Fibroblast of peridontal ligament (primary cell): ENCODE data around the gene GOLM1.
A peak's percentile ranks its signal among the peaks of the same experiment; 100 is the strongest.
"Not testable (repeated sequence)": the region's sequence is repeated elsewhere in the genome, so short reads cannot be mapped to it uniquely, and the experiment has no call there.

ENCODE experiments used
- DNase-seq: peaks from one replicate; pipeline ENCODE4 v3.0.0-alpha.2; 2010; ENCODE audit errors: extremely low read depth

Gene GOLM1

DNA sequence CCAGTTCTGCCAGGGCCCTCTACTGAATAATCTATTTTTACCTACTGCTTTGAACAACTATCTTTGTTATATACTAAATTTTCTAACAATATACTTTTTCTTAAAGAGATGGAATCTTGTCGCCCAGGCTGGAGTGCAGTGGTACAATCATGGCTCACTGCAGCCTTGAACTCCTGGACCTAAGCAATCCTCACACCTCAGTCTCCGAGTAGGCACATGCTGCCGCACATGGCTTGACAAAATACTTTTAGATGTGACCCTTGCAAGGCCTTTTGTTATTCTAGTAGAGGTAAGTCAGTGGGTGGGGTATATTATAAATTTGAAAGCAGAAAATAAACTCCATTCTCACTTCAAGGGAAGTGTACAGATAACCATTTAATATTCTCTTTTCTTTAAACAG lies 7.9 kb downstream of the GOLM1 start:
- DNase-seq = no peak

DNA sequence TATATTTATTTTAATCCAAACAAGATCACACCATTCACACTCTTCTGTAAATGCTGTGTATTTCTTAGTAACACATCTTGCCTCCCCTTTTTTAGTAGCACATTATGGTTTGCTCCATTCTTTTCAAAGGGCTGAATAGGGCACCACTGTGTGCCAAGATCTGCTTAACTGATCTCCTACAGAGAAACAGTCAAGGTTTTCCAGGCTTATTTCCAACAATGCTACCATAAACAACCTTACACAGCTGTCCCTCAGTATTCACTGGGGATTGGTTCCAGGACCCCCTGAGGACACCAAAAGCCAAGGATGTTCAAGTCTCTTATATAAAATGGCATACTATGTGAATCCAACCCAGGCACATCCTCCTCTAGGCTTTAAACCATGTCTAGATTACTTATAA lies 16.5 kb downstream of the GOLM1 start:
- no peak for DNase-seq

DNA sequence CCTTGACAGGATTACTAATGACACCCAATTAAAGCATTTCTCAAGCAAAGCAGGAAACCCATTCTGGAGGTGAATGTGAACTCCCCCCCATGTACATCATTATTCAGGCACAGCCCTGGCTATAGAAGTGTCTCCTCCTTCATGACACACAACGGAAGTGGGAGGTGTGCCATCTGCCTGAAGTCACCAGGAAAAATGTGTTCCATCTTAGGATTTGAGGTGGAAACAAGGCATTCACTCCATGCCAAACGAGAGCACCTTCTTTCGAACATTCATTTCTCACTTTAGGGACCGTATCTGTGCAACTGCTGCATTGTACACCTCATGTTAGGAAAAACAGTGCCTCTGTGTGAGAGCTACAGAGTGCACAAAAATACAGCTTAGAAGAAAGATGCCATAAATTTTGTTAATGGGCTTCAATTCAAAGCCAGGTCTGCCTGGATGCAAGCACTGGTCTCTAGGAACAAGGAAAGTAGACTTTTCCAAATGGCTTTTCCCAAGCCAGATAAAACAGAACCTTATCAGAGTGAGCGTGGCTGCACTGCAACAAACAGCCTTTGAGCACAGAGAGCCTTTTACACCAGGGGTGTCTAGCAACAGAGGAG lies 19.4 kb downstream of the GOLM1 start:
- no peak for DNase-seq

DNA sequence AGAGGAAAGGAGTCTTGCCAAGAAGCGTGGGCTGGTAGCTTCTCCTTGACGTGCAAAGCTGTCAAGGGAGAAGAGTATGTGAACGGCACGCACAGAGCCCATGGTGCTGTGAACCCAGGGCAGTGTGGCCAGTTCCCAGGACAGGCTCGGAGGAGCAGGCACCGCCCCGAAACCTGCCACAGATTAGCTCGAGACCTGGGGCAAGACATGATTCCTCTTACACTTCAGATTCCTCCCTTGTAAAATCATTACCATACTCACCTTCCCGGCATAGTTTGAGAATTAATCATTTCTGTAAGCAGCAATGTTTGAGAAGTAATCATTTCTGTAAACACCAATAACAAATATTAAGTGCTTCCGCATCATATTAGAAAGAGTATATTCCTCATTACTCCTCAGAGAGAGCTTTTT lies 19.9 kb downstream of the GOLM1 start:
- DNase-seq = no peak

DNA sequence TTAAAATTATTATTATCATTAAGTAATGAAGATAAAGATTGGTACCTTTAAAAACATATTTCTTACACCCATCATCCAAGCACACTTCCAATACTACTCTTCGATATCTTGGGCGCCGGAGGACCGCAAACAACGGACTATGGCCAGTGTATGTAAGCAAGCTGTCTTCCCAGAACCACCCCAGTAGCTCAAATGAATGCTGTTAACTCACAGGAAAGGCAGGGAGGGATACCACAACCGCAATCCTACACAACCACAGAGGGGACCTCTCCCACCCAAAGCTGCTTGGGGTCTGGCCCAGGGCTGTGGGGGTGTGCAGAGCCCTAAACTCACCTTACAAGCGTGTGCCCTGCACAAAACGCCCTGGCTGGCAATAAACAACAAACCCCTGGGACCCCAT lies 20.6 kb downstream of the GOLM1 start:
- no peak for DNase-seq

DNA sequence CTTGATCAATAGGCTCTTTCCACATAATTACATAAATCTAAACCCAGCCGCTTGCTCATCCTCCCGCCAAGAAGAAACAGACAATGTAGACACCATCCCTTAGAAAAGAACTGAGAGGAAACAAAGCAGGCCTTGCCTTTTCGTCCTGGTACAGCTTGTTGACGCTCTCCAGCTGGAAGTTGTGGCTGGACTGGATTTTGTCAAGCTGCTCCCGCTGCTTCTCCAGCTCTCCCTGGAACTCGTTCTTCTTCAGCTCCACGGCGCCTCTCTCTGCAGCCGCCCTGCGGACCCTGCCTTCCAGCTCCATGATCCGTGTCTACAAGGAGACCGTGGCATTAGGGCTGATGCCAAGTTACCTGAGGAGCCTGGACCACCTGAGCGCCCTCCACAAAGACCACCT lies 22.1 kb downstream of the GOLM1 start:
- DNase-seq = no peak

DNA sequence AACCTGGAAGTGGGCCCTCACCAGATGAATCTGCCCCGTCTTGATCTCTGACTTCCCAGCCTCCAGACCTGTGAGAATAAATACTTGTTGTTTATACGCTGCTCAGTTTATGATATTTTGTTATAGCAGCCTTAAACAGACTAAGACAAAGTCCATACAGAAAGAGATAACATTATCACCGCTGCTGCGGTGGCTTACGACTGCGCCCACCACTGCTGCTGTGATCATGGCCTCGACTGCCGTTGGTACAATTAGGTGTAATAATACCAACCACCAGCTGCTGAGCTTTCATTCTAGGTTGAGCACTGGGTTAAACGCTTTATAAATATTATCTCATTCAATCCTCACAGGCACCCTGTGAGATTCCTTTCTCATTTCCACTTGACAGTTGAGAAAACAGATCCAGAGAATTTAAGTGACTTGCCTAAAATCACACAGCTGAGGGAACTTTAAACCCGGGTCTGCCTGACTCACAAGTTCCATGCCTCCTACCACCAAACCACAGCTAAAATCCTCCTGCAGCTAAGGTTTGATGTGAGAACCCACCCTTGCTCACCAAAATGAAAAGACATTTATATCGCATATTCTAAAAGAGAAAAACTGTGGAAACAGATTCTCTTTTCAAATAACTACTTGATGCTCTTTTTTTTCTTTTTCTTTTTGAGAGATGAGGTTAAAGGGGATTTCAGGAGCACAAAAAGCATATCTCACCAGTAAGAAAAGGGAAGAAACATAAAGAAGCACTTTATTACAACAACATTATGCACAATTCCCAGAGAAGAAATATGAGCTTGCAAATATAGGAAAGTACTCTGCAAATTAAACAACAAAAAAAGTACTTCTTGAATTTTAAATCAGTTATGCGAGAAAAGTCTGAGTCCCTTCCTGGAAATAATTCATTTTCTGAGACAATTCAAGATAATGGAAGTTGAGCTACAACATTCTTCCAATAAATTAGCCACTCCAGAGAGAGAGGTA lies 23.9 kb downstream of the GOLM1 start:
- no peak for DNase-seq

DNA sequence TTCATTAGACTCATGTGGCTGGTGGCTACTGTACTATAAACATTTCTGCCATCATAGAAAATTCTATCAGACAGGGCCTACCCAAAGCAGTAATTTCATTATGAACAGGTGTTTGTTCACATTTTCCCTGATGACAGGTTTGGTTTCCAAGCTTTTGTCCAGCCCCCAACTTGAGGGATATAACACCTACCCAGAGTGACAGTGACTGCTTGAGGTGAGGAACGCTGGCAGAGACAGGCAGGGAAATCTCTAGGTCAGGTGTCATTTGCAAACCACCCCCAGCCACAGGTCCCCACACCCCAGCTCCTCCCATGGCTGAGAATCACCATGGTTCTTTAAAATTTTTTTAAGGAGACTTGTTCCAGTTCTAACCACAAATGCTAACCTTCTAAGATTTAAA lies 25.5 kb downstream of the GOLM1 start:
- DNase-seq = no peak

DNA sequence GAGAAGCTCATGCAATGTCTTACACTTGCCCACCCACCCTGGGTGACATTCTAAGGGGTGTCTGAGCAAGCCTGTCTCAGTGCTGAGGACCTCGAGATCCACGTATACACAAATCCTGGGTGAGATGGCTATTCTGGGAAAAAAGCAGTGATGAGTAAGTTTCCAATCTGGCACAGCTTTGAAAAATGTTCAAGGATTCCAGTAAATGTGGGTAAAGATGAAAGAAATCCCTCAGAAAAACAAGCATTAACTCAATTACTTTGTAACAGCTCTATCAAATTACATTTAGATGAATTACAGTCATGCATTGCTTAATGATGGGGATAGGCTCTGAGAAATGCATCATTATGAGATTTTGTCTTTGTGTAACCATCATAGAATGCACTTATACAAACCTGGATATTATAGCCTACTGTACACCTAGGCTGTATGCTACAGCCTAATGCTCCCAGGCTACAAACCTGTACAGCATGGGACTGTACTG lies 26.9 kb downstream of the GOLM1 start:
- peak; percentile 77 for DNase-seq

DNA sequence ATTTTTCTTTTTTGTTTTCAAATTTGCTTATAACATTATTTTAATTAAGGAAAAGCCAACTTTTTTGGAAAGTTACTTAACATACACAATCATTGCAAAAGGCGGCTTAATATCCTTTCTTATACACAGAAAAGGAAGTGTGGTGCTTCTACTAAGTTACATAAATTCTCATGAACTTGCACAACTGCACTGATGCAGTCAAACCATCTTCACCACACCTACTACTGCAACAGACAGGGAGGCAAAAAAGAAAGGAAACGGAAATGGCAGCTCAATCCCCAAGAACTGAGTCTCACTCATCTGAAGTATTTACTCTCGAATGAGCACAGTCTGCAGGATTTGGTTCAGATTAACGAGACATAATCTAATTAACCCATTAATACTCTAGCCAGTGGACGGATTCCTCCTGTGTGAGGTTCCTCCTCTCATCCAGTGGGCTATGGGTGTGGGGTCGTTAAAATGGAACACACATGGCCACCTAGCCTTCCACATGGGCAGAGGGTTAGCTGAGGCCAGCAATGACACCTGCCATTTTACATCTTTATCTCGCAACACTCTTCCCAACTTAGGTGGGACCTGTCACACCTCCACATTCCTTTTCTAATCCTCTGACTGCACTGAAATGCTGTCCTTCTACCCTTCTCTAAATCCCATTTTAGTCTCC lies 30.0 kb downstream of the GOLM1 start:
- no peak for DNase-seq

DNA sequence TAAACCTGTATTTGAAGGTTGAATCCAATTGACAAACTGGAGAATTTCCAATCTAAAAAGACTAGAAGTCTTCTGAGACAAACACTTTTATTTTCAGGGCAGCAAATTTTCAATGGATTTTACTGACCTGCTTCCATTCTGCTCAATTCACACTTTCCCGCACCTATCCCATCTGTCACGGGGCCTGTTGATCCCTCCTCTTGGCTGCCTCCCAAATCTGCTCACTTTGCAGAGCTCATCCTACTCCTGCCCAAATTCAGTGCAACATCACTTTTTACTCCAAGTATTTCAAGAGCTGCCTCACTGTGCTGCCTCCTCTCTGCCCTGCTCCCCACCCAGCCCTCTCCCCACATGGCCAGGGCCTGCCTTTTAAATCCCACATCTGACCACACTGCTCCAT lies 35.1 kb downstream of the GOLM1 start:
- no peak for DNase-seq

DNA sequence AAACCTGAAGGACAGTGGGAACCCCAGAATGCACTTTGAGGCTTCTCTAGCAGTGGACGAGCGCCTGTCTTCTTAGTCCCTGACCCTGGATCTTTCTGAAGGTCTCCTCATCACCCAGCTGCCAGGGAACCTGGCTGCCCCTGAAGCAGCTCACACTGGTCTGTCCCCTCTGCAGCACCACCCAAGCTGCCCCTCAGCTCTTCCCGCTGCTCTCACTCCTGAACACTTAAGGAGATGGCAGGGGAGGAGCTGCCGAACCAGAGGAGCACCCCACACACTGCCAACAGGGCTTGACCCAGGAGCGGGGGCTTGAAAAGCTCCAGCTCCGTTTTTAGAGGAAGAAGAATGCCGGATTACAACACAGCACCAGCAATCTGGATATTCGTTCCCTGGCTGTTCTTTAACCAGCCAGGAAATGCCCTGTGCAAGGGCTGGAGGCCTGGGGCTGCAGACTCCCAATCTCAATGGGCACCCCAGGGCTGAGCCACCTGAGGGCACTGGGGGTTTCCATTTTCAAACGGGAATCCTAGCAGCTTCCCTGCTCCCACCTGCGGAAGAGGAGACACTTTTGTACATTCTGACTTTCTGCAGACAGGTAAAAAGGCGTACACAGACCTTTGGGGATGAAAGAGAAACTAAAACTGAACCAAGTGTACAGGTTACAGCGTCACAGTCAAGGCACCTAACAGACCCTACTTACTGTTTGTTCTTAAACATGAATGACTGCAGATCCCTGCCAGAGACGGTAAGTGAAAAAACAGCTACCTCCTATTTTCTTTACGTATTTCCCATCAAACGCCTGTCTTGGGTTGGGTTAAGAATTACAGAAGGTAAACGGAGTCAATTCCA lies 36.3 kb downstream of the GOLM1 start:
- DNase-seq = no peak

DNA sequence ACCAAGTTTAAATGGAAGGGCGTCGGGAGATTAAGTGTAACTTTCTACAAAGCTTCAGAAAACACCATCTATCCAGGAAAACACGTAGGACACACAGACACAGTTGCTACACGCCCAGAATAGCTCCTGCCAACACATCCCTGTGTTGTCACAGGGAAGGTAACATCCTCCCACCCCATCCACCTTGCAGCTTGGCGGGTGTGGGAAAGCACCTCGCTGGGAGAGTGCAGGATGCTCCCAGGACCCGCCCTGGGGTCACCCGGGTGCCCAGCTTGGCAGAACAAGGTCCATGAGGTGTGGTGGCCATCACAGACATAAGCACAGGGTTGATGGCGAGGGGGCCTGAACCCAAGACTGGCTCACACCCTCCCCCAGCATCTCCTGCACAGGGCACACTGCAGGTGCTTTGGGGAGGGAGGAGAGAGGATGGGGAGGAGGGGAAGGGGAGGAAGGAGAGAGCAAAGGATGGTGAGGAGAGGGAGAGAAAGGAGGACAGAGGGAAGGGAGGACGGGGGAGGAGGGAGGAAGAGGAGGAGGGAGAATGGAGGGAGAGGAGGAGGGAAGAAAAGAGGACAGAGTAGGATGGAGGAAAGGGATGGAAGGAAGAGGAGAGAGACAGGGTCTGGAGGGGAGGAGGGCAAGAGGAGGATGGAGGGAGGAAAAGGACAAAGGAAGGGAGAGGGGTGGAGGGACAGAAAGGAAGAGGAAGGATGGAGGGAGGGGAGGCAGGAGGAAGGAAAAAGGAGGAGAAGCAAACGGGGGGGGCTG lies 37.2 kb downstream of the GOLM1 start:
- no peak for DNase-seq

DNA sequence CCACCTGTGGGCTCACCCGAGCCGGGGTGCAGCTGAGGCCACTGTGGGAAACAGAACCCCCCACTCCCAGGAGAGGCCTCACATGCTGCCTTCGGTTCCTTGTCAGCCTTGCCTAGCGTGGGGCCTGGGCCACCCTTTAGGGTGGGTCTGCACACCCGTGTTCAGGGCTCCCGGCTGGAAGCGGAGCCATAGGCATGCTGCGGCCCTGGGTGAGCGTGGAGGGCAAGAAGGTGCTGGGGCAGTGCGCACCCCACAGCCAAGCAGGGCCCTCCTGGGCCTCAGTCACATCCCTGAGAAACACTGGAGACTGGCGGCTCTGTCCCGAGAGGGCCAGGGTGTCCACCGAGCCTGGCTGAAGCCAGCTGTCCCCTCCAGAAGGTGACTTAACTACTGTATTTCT lies 41.9 kb downstream of the GOLM1 start:
- DNase-seq = no peak

DNA sequence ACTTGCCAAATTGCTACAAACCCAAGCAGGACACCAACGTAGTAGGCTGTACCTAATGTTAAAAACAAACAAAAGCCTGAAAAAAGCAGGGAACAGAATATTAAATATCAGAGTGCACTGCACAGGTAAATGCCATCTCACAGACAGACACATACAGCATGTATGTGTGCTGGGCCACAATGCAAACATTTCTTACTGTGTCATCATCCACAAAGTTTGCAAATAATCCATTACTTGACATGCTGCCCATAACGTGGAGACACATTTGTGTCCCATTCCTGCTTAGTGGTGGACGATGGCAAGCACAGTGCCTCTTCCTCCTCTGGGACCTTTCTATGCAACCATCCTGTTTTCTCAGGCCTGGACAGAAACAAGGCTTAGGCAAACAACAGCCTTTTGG lies 44.7 kb downstream of the GOLM1 start:
- no peak for DNase-seq

DNA sequence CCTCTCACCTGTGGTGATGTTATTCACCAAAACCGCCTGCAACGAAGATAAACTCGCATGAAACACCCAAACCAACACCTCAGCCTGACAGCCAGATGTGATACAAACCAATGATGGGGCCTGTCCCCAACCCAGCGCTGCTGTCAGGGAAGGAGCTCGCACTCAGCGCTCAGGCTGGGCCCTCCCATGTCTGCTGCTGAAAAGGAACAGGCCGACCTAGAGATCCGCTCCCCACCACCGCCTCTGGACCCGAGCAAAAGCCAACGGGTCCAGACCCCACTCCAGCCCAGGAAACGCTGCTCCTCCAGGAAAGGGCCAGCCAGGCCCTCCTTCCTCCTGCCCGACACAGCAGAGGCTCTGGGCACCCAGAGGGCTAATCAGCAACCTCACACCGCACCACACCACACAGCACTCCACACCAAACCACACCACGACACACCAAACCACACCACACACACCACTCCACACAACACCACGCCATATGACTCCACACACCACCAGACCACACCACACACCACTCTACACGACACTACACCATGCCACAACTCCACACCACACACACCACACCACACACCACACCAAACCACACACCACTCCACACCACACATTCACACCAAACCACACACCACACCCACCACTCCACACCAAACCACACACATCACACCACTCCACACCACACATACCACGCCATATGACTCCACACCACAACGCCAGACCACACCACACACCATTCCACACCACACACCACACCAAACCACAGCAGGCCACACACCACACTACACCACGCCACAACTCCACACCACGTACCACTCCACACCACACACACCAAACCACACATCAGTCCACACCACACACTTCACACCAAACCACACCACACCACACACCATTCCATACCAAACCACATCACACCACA lies 46.5 kb downstream of the GOLM1 start:
- DNase-seq = no peak

DNA sequence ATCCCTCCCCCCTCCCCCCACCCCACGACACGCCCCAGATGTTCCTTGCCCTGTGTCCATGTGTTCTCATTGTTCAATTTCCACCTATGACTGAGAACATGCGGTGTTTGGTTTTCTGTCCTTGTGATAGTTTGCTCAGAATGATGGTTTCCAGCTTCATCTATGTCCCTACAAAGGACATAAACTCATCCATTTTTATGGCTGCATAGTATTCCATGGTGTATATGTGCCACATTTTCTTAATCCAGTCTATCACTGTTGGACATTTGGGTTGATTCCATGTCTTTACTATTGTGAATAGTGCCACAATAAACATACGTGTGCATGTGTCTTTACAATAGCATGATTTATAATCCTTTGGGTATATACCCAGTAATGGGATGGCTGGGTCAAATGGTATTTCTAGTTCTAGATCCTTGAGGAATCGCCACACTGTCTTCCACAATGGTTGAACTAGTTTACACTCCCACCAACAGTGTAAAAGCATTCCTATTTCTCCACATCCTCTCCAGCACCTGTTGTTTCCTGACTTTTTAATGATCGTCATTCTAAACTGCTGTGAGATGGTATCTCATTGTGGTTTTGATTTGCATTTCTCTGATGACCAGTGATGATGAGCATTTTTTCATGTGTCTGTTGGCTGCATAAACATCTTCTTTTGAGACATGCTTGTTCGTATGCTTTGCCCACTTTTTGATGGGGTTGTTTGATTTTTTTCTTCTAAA lies 51.2 kb downstream of the GOLM1 start:
- DNase-seq = not testable (repeated sequence)

DNA sequence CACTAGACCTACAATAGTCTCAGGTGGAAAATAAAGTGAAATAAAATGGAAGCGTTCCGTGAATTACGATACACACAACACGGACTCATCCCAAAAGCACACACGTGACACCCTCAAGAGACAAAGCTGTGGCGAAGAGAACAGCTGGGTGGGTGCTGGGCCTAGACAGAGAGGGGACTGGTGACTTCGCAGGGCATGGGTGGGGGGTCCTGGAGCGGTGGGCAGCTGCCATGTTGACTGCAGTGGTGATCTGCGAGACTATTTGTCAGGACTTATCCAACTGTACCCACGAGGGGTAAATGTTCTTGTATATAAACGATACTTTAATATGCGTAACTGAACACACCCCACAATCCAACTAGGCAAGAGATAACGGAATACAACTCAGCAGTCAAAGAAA lies 52.0 kb downstream of the GOLM1 start:
- DNase-seq = no peak

DNA sequence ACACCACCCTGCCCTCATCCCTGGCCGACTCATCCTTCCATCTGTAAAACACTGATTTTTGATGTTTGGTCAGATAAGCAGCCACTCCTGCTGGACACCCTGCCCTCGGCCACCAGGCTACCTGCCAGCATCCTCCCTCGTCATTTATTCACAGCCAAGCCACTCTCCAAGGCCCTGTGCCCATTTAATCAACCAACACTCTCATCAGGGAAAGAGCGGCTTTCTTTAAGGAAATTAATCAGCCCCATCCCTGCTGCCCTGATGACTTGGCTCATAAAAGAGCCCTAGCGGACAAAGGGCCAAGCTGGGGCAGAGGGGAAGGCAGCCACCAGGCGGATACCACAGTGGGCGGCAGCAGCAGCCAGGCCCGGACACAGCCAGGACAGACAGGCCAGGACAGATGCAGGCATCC lies 52.4 kb downstream of the GOLM1 start:
- no peak for DNase-seq
